ENCODE measurements around the gene MICU1.

MICU1 gene

DNA sequence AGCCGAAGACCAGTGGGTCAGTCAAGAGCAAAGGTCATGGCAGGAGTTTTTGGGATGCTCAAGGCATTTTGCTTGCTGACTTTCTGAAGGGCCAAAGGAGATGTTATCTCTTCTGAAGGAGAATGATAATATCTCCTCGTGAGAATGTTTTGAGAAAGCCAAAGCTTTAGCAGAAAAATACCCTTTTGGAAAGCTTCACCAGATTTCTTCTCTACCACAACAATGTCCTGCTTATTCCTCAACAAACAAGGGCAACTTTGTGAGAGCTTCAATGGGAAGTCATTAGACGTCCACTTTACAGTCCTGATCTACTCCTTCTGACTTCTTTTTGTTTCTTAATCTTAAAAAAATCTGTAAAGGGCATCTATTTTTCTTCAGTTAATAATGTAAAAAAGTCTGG, 138.4 kb downstream of the MICU1 start:
- in situ Hi-C loops (cut with HindIII; ENCODE audit: low sequenced_read_pairs): no loop called here
- DNase-seq (ENCODE audit: low read depth, low spot score): no peak
- H3K4me3 ChIP-seq (ENCODE audit: low read depth, low read length): no peak overlapping the region
- TF ChIP-seq CTCF (IDR thresholded peaks at IDR 0.05; ENCODE audit: low read depth, low read length): no peak

DNA sequence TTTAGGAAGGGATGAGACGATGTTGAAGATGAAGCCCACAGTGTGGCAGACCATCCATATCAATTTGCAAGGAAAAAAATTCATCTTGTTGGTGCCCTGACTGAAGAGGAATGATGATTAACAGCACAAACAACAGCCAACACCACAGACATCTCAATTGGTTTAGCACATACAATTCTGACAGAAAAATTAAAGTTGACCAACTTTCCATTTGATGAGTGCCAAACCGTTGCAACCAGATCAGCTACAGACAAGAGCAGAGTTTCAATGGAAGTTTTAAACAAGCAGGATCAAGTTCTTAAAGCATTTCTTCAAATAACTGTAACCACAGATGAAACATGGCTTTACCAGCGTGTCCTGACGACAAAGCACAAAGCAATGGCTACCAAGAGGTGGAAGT, 138.8 kb downstream of the MICU1 start:
- no peak overlapping the region for H3K4me3 ChIP-seq (ENCODE audit: low read depth, low read length)
- in situ Hi-C loops (cut with HindIII; ENCODE audit: low sequenced_read_pairs): no loop called here
- DNase-seq (ENCODE audit: low read depth, low spot score): no peak
- no peak for TF ChIP-seq CTCF (IDR thresholded peaks at IDR 0.05; ENCODE audit: low read depth, low read length)

- DNase-seq (ENCODE audit: low read depth, low spot score): no peak
- in situ Hi-C loops (cut with HindIII; ENCODE audit: low sequenced_read_pairs): no loop called here
- no peak overlapping the region for H3K4me3 ChIP-seq (ENCODE audit: low read depth, low read length)
- no peak for TF ChIP-seq CTCF (IDR thresholded peaks at IDR 0.05; ENCODE audit: low read depth, low read length)
Observed at GRCh38 chr10:72485701-72486100, 140.2 kb downstream of the MICU1 start.

DNA sequence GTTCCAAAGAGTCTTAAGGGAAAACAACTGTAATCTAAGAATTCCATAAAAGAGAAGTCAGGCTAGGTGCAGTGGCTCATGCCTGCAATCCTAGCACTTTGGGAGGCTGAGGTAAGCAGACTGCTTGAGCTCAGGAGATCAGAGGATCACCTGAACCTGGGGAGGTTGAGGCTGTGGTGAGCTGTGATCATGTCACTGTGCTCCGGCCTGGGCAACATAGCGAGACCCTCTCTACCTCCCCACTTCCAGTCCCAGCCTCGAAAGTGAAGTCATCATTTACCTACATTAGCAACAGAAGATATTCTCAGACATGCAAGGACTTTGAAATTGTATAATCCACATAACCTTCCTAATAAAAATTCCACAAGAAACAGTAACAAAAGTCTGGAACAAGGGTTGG, 141.4 kb downstream of the MICU1 start:
- TF ChIP-seq CTCF (IDR thresholded peaks at IDR 0.05; ENCODE audit: low read depth, low read length): no peak
- no peak for DNase-seq (ENCODE audit: low read depth, low spot score)
- in situ Hi-C loops (cut with HindIII; ENCODE audit: low sequenced_read_pairs): no loop called here
- H3K4me3 ChIP-seq (ENCODE audit: low read depth, low read length): no peak overlapping the region

DNA sequence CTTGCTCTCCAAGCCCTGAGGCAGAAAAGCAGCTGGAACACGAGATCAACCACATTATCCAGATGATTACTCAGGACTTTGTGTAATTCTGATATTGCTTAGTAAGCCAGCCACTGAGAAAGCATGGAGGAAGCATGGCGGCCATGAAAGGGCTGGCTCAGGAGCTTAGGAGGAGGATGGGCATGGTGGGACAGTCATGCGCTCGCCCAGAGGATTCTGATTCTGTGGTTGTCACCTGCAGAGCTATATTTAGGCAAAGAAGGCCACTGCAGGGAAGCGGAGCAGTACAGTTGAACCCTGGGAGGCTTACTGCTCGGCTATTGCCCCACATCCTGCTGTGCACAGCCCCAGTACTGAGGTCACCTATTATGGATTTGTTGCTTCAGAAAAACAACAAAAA, 142.4 kb downstream of the MICU1 start:
- TF ChIP-seq CTCF (IDR thresholded peaks at IDR 0.05; ENCODE audit: low read depth, low read length): no peak
- DNase-seq (ENCODE audit: low read depth, low spot score): no peak
- in situ Hi-C loops (cut with HindIII; ENCODE audit: low sequenced_read_pairs): no loop called here
- no peak overlapping the region for H3K4me3 ChIP-seq (ENCODE audit: low read depth, low read length)

GRCh38 chr10:72480861-72481260, 145.0 kb downstream of the MICU1 start:
- in situ Hi-C loops (cut with HindIII; ENCODE audit: low sequenced_read_pairs): no loop called here
- TF ChIP-seq CTCF (IDR thresholded peaks at IDR 0.05; ENCODE audit: low read depth, low read length): no peak
- no peak for DNase-seq (ENCODE audit: low read depth, low spot score)
- no peak overlapping the region for H3K4me3 ChIP-seq (ENCODE audit: low read depth, low read length)

DNA sequence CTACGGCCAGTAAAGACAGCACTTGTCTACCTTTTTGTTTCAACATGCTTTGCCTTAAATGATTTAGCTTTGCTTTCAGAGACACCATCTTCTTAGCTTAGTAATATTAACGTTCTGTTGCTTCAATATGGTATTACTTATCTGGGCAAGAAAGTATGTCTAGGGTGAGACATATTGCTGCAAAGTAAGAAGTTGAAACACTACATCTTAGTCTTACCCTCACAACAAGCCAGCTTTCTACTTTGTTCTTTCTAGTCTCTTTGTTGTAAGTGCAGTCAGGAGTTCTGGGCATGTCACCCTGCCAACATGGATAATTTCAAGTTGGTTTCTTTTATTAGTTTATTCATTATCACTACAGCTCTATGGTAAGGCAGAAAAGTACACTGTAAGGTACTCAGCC, 148.4 kb downstream of the MICU1 start:
- H3K4me3 ChIP-seq (ENCODE audit: low read depth, low read length): no peak overlapping the region
- in situ Hi-C loops (cut with HindIII; ENCODE audit: low sequenced_read_pairs): no loop called here
- TF ChIP-seq CTCF (IDR thresholded peaks at IDR 0.05; ENCODE audit: low read depth, low read length): no peak
- no peak for DNase-seq (ENCODE audit: low read depth, low spot score)

All from astrocyte of the spinal cord (primary cell).